Dendritic cell treated with granulocyte-macrophage colony-stimulating factor and Interleukin-4, amounts not matched to agents 40 ng/mL and 50 ng/mL, for 4 days (primary cell): ENCODE measurements around the gene LAMTOR1.

Experiments
- H3K27ac Mint-ChIP-seq: one replicate; pipeline ENCODE4 v1.8.0; 2022; ENCODE audit warnings: mild to moderate bottlenecking, mixed read lengths
- H3K27me3 Mint-ChIP-seq: one replicate; pipeline ENCODE4 v1.8.0; 2022; ENCODE audit warnings: mild to moderate bottlenecking, mixed read lengths
- H3K36me3 Mint-ChIP-seq: one replicate; pipeline ENCODE4 v1.8.0; 2022; ENCODE audit warnings: low read depth, mixed read lengths
- H3K4me1 Mint-ChIP-seq: one replicate; pipeline ENCODE4 v1.8.0; 2022; ENCODE audit warnings: low read depth, mixed read lengths
- H3K4me3 Mint-ChIP-seq: one replicate; pipeline ENCODE4 v1.8.0; 2022; ENCODE audit warnings: mild to moderate bottlenecking, moderate library complexity, mixed read lengths
- H3K9me3 Mint-ChIP-seq: one replicate; pipeline ENCODE4 v1.8.0; 2022; ENCODE audit warnings: mixed read lengths
- intact Hi-C: fragments of 100-400 bp; cut with micrococcal nuclease; formaldehyde crosslinking; loops from one replicate; pipeline ENCODE4 v1.15.0; 2022

The LAMTOR1 gene

DNA sequence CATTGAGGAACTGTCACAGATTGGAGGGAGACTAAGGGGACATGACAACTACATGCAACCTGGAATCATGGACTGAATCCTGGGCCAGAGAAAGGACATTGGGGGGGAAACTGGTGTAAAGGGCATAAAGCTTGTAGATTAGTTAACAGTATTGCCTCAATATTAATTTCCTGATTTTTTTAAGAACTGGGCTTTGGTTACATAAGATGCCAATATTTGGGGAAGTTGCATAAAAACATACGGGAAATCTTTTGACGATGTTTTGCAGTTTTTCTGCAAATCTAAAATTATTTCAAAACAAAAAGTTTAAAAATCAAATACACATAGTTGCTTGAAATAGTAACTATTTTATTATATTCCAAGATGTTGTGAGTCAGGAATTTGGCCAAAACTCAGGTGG, 29.5 kb upstream of the LAMTOR1 start:
- peak overlapping the region; percentile 83 for H3K27ac Mint-ChIP-seq
- H3K27me3 Mint-ChIP-seq: no peaks in the 10 kb centered on the region
- H3K4me1 Mint-ChIP-seq: peaks cover 54% of the 10 kb centered on the region
- peaks cover 11% of the 10 kb centered on the region for H3K36me3 Mint-ChIP-seq
- no peak overlapping the region for H3K4me3 Mint-ChIP-seq
- peaks cover 23% of the 10 kb centered on the region for H3K9me3 Mint-ChIP-seq
- intact Hi-C loops: no loop called here

DNA sequence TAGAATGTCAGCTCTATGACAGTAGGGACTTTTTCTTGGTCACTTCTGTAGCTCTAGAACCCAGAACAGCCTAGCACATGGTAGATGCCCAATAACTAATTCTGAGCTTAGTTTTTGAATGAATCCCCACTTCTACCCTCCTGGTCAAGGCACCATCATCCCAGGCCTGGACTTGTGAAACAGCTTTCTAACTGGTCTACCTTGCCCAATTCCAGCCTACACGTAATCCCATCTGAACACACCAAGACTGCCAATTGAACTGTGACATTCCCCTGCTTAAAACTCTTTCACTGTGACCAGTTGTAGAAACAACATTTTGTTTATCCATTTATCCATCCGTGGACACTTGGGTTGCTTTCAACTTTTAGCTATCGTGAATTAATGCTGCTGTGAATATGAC, 26.3 kb upstream of the LAMTOR1 start:
- H3K27me3 Mint-ChIP-seq: no peaks in the 10 kb centered on the region
- no peak overlapping the region for H3K4me3 Mint-ChIP-seq
- intact Hi-C loops: no loop called here
- peaks cover 14% of the 10 kb centered on the region for H3K9me3 Mint-ChIP-seq
- peaks cover 11% of the 10 kb centered on the region for H3K36me3 Mint-ChIP-seq
- peaks cover 30% of the 10 kb centered on the region for H3K4me1 Mint-ChIP-seq
- H3K27ac Mint-ChIP-seq: no peak overlapping the region

DNA sequence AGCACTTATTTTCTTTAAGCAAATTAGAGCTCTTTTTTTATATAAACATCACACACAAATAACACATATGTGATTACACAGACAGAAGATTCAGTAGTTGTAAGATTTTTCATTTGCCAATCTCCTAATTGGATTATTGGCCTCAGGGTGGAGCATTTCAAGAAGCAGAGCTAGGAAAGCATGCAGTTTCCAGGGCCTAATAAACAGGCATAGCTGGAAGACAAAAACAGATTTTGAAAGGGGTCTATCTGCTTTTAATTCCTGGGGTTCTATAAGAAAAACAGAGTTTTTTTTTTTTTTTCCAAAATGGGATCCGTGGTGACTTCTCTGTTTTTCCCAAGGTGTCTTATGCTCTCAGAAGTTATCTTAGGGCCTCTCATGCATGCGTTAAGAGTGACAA, 24.8 kb upstream of the LAMTOR1 start:
- H3K4me3 Mint-ChIP-seq: no peak overlapping the region
- H3K27ac Mint-ChIP-seq: no peak overlapping the region
- peaks cover 11% of the 10 kb centered on the region for H3K36me3 Mint-ChIP-seq
- H3K4me1 Mint-ChIP-seq: peaks cover 34% of the 10 kb centered on the region
- intact Hi-C loops: no loop called here
- peaks cover 14% of the 10 kb centered on the region for H3K9me3 Mint-ChIP-seq
- no peaks in the 10 kb centered on the region for H3K27me3 Mint-ChIP-seq

DNA sequence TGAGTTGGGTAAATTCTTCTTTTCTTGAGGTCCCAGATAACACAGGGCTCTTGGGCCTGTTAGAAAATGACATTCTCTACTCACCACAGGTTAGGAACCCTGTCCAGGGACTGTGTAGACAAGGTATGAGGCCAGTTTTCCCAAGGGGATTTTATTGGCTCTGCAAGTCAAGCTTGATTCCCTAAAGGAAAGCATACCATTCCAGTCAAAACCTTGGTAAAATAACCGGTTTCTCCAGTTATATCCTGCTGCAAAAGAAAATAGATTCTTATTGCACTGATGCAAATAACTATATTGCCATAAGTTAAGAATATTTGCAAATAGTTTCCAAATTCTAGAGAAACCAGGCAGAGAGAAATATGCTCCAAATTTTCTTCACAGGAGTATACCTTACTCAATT, 22.9 kb upstream of the LAMTOR1 start:
- H3K36me3 Mint-ChIP-seq: peaks cover 11% of the 10 kb centered on the region
- peaks cover 25% of the 10 kb centered on the region for H3K4me1 Mint-ChIP-seq
- intact Hi-C loops: no loop called here
- no peak overlapping the region for H3K27ac Mint-ChIP-seq
- H3K4me3 Mint-ChIP-seq: no peak overlapping the region
- H3K27me3 Mint-ChIP-seq: no peaks in the 10 kb centered on the region
- H3K9me3 Mint-ChIP-seq: peaks cover 14% of the 10 kb centered on the region

DNA sequence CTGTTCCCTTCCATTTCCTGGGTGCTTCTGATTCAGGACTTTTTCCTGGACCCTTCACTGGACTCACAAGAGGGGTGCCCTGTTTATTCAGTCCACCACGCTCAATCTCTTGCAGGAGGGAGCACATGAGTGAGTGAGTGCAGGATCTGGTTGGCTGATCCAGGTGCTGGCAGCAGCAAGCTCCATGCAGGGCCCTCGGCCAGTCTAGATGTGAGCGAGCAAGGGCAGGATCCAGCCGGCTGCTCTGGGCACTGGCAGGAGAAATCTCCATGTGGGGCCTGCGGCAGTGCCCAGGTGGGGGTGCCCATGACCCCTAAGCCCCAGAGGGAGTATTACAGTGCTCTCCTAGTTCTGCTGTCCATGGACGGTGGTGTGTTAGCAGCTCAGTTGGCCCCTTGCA, 20.9 kb upstream of the LAMTOR1 start:
- H3K4me1 Mint-ChIP-seq: peaks cover 27% of the 10 kb centered on the region
- H3K27ac Mint-ChIP-seq: peak overlapping the region; percentile 21
- H3K4me3 Mint-ChIP-seq: no peak overlapping the region
- peaks cover 8% of the 10 kb centered on the region for H3K36me3 Mint-ChIP-seq
- H3K9me3 Mint-ChIP-seq: peaks cover 10% of the 10 kb centered on the region
- intact Hi-C loops: no loop called here
- no peaks in the 10 kb centered on the region for H3K27me3 Mint-ChIP-seq

DNA sequence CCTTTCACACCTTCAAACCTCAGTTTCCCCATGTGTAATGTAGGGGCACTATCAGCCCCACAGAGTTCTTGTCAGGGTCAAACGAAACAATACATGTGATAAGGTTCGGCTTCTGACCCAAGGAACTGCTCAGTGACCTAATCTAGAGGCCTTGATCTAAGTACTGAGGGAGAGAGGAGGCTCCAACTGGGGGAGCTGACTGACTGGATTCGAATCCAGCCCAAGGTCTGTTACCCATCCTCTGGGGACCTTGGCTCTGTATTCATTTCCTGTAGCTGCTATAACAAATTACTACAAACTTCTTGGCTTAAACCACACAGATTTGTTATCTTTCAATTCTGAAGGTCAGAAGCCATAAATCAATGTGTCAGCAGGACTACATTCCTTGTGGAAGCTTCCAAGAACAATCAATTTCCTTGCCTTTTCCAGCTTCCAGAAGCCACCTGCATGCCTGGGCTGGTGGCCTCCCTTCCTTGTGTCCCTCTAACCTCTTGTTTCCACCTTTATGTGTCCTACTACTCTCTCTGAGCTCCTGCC, 20.1 kb upstream of the LAMTOR1 start:
- Mint-ChIP-seq H3K9me3 (peaks cover 2% of the 10 kb centered on the region), H3K36me3 (no peaks in the 10 kb centered on the region), H3K27me3 (no peaks in the 10 kb centered on the region), H3K4me3 (no peak overlapping the region), H3K4me1 (peaks cover 29% of the 10 kb centered on the region), H3K27ac (no peak overlapping the region)
- intact Hi-C loops: no loop called here

DNA sequence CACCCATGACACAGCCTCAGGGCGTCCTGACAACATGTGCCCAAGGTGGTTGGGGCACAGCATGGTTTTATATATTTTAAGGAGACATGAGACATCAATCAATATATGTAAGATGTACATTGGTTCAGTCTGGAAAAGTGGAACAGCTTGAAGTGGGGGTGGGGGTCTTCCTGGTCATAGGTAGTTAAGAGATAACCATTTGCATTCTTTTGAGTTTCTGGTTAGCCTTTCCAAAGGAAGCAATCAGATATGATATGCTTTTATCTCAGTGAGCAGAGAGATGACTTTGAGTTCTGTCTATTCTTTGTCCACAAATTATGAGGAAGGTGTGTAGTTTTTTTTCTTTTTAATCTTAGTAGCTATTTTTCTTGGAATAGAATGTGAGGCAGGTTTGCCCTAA, 19.5 kb upstream of the LAMTOR1 start:
- Mint-ChIP-seq H3K4me3 (no peak overlapping the region), H3K9me3 (no peaks in the 10 kb centered on the region), H3K27me3 (no peaks in the 10 kb centered on the region), H3K36me3 (no peaks in the 10 kb centered on the region), H3K4me1 (peaks cover 29% of the 10 kb centered on the region), H3K27ac (no peak overlapping the region)
- intact Hi-C loops: no loop called here

DNA sequence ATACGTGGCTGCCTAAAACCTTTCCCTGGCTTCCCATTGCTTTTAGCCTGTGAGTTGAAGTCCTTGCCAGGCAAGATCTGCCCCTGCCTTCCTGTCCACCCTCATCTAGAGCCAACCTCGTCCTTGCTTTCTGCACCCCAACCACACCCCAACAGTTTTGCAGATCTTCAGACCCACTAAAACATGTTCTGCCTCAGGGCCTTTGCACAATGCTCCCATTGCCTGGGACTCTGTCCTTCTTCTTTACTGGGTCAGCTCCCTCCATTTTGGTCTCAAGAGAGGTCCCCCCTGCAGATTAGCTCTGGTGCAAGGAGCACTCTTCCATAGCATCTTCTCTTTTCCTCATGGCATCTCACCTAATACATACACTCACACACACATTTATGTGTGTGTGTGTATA, 17.8 kb upstream of the LAMTOR1 start:
- no peaks in the 10 kb centered on the region for H3K36me3 Mint-ChIP-seq
- intact Hi-C loops: no loop called here
- peaks cover 37% of the 10 kb centered on the region for H3K4me1 Mint-ChIP-seq
- H3K4me3 Mint-ChIP-seq: no peak overlapping the region
- H3K27me3 Mint-ChIP-seq: no peaks in the 10 kb centered on the region
- no peaks in the 10 kb centered on the region for H3K9me3 Mint-ChIP-seq
- H3K27ac Mint-ChIP-seq: no peak overlapping the region

DNA sequence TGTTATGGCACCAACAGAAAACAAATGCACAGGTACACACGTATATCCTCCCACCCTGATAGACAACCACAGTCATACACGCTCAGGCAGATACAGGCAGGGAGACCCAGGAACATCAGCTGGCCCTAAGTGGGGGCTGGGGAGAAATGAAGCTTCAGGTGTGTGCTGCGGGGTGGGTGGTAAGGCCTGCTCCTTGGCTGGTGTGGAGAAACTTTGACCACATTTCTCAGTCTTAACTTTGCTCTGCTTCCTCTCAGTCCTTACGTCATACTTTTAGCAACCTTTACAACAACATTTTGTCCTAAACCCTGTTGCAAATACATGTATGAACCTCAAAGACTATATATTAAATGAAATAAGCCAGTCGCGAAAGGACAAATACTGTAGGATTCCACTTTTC, 16.1 kb upstream of the LAMTOR1 start:
- peak overlapping the region; percentile 8 for H3K27ac Mint-ChIP-seq
- peaks cover 34% of the 10 kb centered on the region for H3K4me1 Mint-ChIP-seq
- no peaks in the 10 kb centered on the region for H3K9me3 Mint-ChIP-seq
- H3K4me3 Mint-ChIP-seq: no peak overlapping the region
- H3K27me3 Mint-ChIP-seq: no peaks in the 10 kb centered on the region
- H3K36me3 Mint-ChIP-seq: no peaks in the 10 kb centered on the region
- intact Hi-C loops: no loop called here

DNA sequence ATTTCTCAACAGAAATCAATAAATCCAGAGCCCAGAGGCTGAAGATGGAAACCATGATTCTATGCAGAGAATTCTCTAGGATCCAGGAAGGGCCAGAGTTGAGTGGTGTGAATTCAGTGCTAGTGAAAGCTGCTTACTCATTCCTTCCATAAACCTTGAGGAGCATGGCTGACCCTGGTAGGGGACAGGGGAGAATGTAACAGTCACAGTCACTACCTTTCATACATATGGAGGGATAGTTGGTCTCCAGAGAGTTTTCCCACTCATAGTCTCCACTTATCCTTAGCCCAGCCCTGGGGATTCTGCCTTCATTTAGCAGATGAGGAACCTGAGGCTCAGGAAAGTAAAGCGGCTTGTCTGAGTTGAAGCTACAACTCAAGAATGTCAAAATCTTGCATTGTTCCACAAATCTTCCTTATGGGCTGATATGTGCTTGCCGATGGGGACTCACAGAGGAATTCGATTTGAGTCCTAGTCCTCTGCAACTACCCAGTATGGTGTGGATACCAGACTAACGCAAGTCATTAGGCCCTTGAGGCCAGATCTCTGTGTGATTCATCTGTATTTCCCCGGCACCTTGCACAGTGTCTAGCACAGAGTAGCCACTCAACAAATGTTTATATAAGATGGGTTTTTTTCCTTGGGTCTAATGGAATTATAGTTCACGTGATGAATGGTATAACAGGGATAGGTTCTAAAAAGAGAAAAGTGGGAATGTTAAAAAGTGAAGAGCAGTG, 13.1 kb upstream of the LAMTOR1 start:
- Mint-ChIP-seq H3K9me3 (no peaks in the 10 kb centered on the region), H3K27ac (no peak overlapping the region), H3K4me1 (peaks cover 40% of the 10 kb centered on the region), H3K4me3 (no peak overlapping the region), H3K36me3 (peaks cover 6% of the 10 kb centered on the region), H3K27me3 (no peaks in the 10 kb centered on the region)
- intact Hi-C loops: no loop called here

DNA sequence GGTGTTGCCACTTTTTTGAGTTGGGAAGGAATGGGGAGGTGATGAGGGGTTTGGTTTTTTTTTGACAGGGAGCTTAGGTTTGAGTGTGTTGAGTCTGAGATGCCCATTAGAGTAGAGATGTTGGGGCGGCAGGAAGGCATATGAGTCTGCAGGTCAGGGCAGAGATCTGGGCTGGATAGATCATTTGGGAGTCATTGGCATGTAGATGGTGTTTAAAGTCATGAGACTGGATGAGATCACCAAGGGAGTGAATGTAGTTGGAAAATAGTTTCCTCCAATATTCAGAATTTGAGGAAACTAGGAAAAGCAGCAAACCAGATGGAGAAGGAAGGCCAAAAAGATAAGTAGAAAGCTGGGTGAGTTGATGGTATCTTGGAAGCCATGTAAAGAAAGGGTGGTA, 11.5 kb upstream of the LAMTOR1 start:
- no peak overlapping the region for H3K4me3 Mint-ChIP-seq
- intact Hi-C loops: no loop called here
- no peaks in the 10 kb centered on the region for H3K27me3 Mint-ChIP-seq
- peaks cover 50% of the 10 kb centered on the region for H3K4me1 Mint-ChIP-seq
- H3K36me3 Mint-ChIP-seq: peaks cover 16% of the 10 kb centered on the region
- H3K27ac Mint-ChIP-seq: peak overlapping the region; percentile 100
- H3K9me3 Mint-ChIP-seq: no peaks in the 10 kb centered on the region

DNA sequence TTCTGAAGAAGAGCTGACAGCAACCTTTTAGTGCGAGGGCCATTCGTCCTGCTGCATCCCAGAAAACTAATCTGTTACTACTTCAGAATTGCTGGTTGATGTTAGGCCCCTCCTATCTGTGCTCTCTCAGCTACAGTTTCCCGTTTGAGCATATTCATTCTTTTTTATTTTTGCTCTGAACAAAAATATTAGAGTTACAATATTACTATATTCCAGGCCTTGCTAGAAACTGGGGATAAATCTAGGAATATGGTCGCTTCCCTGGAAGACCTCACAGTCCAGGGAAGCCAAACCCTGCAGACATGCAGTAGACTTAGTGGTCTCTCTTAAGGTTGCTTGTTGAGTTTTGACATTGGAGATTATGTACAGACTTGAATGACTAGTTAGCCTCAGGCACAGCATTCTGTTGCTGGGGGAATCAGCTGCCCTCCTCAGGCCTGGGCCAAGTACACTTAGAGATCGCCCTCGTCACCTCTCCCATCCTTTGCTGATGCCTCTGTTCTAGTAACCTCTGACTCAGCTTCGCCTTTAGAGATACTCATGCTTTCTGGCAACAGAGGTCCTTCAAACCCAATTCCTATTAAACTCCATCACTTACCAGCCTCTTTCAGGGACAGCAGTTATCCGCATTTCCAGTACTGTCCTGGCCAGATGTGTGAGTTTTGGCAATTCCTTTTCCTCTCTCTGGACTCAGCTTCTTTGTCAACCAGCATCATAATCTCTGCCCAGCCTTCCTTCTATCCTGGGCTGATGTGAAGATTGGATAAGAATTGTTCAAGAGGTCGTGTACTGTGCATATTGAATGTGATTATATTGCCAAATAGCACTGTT, 10.1 kb upstream of the LAMTOR1 start:
- Mint-ChIP-seq H3K4me1 (peaks cover 39% of the 10 kb centered on the region), H3K27me3 (no peaks in the 10 kb centered on the region), H3K4me3 (peak overlapping the region; percentile 93), H3K27ac (peak overlapping the region; percentile 100), H3K36me3 (peaks cover 30% of the 10 kb centered on the region), H3K9me3 (no peaks in the 10 kb centered on the region)
- intact Hi-C loops: loop anchor here (1.0 kb wide), 2 partner anchors 10 to 110 kb away; partner anchors contain the start of gene LAMTOR1

DNA sequence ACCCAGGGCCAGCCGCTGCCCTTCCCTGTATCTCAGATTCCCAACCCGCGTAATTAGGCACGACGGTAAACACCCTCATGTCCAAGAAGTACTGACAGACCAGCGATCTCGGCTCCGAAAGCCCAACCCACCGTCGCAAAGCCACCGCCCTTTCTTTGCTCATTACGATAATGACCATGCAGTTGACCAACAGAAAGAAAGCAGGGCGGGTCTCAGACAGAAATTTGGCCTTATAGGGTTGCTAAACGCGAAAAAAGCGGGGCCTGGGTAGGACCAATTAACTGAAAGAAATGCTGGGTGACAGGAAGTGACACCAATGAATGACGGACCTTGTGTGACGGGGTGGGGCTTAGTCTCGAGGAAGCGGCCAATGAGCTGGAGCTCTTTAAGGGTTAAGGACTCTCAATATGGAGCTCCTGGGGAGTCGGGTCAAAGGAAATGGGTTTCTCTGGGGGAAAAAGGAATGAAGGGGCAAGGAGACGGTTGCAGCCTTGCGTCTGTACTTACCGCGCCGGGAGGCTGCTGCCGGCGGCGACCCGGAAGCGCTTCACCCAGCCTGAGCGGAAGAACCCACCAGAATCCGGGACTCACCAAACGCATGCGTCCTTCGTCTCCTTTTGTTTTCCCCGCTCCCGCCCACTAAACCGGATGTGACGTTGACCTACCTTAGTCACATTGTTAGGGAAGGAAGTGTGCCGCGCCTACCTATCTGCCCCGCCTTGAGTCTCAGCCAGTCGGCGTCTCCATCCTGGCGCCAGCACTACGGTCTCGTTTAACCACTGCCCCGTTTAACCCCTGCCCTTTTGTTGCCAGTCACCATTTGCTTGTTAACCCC, 9.3 kb upstream of the LAMTOR1 start, which contains the start of gene ANAPC15:
TSS of gene ANAPC15 (minus strand) at position 553 of the 835 bp plus-strand sequence. CDS start 1,419 bp downstream, outside the sequence.
- Mint-ChIP-seq H3K4me1 (peaks cover 39% of the 10 kb centered on the region), H3K27ac (peak within 1 kb of the TSS; percentile 100), H3K36me3 (peaks cover 38% of the 10 kb centered on the region), H3K27me3 (no peaks in the 10 kb centered on the region), H3K9me3 (no peaks in the 10 kb centered on the region), H3K4me3 (peak within 1 kb of the TSS; percentile 93)
- intact Hi-C loops: loop anchor here (1.0 kb wide), 2 partner anchors 9 to 111 kb away; partner anchors contain the start of gene LAMTOR1
